Measurements from ENCODE around the gene ARSA.
A peak's percentile ranks its signal among the peaks of the same experiment; 100 is the strongest.

ARSA gene

DNA sequence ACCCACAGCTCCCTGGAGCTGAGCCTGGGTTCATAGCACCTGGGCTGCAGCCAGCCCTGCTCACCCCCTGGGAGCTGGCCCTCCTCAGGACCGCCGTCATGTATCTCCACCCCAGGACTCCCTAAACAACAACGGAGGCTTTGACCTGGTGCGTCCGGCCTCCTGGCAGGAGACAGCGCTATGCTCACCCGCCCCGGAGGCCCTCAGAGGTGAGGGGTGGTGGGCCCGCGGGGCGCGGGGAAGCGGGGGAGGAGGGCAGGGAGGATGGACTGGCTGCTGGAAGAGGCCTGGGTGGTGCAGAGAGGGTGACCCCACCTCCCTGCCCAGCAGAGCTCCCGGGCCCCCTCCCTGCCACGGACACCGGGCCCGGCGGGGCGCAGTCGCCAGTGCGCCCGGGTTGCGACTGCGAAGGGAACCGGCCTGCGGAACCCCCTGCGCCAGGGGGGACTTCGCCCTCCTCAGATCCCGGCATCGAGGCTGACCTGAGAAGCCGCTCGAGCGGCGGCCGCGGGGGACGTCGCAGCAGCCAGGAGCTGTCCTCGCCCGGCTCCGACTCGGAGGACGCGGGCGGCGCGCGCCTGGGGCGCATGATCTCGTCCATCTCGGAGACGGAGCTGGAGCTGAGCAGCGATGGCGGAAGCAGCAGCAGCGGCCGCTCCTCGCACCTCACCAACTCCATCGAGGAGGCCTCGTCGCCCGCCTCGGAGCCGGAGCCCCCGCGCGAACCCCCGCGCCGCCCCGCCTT lies 24.3 kb downstream of the ARSA start:
- no peak for DNase-seq

GRCh38 chr22:50602338-50602700 lies 25.6 kb downstream of the ARSA start:
- no peak for DNase-seq

DNA sequence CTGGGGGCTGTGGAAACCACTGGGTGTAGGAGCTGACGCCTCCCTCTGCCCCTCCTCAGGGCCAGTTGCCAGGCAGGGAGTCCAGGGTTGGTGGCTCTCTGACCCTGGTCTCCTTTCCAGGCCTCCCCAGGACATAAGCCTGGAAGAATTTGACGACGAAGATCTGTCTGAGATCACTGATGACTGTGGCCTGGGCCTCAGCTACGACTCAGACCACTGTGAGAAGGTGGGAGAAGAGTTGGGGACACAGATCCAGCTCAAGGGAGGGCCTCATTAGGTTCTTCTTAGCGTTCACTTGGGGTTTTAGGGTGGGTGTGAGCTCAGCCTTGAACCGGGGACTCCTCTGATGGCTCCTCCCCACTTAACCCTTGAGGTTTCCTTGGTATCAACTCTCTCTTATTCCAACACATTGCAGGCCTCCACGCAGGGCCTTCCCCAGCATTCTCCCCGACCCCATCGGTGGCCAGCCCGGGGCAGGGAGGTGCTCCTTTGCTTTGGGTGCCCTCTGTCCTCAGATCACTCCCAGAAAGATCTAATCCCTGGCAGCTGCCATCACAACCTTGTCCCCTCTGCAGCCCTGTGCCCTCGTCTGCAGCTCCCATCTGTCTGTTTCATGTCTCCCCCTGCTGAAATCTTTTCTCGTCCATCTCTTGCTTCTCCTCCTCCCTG lies 26.1 kb downstream of the ARSA start:
- no peak for DNase-seq

DNA sequence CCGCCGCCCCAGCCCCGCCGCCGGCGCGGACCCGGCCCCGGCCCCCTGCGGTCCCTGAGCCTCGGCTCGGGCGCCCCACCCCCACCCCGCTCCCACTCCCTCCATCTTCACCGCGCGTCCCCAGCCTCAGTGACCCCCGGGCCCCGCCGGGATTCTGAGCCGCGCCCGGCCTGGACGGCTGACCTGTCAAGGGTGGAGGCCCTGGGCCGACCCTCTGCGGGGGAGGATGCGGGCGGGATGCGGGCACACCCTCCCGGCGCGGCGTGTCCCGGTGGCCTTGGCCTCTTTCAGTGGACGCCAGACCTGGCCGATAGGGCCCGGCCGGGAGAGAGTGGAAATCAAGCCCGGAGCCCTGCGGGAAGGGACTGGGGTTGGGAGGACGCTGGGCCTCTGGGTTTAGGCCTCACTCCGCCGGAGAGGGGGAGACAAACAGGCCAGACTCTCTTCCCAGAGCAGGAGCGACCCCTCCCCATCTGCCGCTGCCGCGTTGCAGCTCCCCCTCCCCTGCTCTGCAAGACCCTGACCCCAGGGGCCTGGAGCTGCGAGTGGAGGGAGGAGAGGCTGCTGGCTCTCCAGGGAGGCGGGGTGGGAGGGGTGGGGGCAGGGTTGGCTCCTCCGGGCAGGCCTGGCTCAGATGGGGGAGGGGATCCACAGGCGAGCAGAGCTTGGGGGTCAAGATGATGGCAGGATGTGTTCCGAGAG lies 26.8 kb downstream of the ARSA start:
- no peak for DNase-seq

DNA sequence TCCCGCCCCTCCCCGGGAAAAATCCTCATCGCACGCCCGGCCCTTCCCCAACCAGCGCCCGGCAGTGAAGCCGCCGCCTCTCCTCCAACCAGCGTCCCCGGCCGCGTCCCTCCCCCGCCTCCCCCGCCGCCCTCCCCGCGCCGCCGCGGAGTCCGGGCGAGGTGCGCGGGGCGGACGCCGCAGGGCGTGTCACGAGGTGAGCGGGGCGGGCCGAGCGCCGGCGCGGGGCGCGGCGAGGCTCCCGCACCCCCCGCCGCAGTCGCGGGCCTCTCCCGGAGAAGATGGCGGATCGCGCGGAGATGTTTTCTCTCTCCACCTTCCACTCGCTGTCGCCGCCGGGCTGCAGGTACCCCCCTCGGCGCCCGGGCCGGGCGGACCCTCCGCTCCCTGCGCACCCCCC lies 27.4 kb downstream of the ARSA start, which contains the start of gene MAPK8IP2:
Gene MAPK8IP2 (plus strand): TSS at position 256 of the 400 bp plus-strand sequence. CDS start 26 bp downstream, at position 282.
- DNase-seq: no peak

DNA sequence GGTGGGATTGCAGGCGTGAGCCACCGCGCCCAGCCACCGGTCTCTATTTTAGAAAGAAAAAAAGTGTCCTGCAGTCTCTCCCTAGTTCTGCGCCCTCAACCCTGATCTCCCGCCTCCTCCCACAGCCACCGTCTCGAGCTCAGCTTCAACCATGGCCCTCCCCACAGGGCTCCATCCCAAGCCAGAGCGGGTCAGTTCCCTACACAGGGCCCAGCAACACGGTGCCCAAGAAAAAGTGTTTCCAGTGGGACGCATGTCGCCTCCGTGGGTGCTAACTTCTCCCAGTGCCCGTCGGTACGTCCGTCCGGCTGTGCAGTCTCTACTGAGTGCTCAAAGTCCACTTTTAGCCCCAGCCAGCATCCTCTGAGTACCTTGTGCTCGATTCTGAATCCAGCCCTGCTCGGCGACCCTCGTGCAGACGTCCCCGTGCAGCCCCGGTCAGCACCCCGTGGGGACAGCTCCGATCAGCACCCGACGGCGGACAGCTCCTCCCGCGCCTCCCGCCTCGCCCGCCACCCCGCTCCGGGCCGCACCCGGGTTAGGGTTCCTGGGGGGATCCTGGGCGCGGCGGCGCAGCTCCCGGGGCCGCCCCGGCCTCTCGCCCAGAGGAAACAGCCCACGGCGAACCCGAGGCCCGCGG lies 28.0 kb downstream of the ARSA start:
- peak; percentile 61 to 72 for DNase-seq

GRCh38 chr22:50597097-50597496 lies 30.9 kb downstream of the ARSA start:
- DNase-seq: no peak

- no peak for DNase-seq
Observed at GRCh38 chr22:50595189-50595588, 32.8 kb downstream of the ARSA start.

DNA sequence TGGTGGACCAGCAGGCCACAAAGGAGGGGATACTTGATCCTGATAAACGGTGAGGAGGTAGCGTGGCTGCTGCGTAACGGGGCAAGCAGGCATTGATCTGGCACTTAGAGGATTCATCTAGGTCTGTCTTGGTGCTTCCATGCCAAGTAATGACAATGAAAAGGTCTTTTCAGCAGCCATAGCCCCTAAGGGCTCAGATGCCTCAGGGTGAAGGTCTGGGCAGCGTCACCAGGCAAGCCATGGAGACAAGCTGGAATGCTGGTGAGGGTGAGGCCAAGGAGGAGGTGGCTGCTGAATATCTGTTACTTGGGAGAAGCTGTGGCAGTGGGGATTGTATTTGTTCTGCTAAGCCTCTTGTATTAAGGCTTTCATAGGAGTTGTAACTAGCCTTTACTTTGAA lies 40.5 kb downstream of the ARSA start:
- no peak for DNase-seq

- no peak for DNase-seq
Observed at GRCh38 chr22:50586416-50586815, 41.5 kb downstream of the ARSA start.

DNA sequence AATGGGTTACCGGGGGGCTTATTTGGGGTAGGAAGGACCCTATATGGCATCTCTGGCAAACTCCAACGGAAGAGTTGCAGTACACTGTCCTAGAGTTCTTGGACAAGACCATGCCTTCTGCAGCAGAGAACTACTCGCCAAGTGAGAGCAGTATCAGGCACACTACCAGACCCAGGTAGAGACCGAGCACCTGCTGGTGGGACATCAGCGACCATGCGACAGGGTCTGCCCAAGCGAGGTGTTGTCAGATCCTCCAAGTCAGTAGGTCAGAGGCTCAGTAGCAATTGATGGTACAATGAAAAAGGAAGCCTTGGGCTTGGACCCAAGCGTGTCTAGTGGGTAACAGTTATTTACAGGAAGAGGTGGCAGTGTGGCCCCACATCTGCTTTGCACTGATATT lies 42.2 kb downstream of the ARSA start:
- DNase-seq: no peak

GRCh38 chr22:50585238-50585637 lies 42.7 kb downstream of the ARSA start:
- DNase-seq: no peak

GRCh38 chr22:50584106-50585096 lies 43.6 kb downstream of the ARSA start:
- DNase-seq: no peak

GRCh38 chr22:50583294-50583861 lies 44.6 kb downstream of the ARSA start:
- no peak for DNase-seq

DNA sequence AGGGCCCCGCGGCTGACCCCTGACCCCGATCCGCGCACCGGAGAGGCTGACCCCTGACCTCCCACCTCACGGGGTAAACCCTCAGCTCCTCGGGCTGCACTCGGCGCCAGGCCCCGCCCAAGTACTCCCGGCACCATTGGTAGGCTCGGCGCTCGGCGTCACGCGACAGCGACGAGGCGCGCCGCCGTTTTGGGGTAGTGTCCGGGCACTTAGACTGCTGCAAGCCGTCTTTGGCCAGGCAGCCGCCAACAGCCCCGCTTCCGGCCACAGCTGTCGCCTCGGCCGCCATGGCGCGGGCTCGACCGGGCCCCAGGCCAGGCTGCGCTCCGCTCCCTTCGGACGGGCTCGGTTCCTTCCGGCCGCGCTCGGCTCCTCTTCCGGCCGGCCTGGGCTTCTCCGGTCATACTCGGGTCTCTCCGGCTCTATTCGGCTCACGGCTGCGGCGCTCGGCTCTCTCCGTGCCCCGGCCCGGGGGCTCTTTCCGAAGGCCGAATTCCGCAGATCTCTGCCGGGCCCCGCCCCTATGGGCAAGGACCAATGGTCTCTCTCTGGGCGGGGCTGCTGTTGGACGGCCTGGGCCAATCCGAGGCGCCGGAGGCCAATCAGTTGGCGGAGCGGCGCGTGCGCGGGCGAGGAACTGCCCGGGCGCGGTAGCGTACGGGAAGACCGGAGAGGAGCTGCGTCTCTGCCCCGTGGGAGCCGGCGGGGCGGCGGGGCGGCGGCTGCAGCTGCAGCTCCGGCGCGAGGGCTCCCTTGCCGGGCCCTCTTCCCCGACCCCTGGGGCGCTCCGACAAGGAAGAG lies 45.3 kb downstream of the ARSA start, which contains the start of gene CHKB:
Gene CHKB (minus strand): TSS at position 357 of the 801 bp plus-strand sequence. CDS start 68 bp downstream, at position 289.
- DNase-seq: peak; percentile 98 to 99

- peak; percentile 59 to 70 for DNase-seq
Observed at GRCh38 chr22:50581950-50582492, 45.9 kb downstream of the ARSA start.

- DNase-seq: no peak
Observed at GRCh38 chr22:50581031-50581949, 46.7 kb downstream of the ARSA start.

- no peak for DNase-seq
Observed at GRCh38 chr22:50579752-50580151, 48.2 kb downstream of the ARSA start.

DNA sequence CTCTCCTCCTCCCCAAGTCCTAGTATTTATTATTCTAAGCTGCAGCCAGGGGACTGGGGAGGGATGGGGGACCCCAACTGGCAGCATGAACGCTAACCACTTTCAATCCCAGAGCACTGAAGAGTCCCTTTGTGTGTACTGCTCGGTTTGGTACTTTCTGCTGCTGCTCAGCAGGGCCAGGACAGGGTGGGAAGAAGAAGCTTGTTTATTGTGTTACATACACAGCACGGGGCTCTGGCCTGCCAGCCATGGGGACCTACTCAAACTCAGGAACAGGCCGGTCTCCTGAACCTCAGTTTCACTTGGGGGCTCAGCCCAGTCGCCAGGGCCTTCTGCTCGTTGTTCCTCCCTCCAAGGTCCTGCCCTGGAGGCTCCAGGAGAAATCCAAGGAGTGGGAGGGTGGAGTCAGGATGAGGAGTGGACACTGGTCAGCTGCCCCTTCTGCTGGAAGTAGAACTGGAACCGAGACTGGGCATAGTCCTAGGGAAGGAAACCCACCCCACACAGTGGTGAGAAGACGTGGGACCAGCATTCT lies 49.1 kb downstream of the ARSA start:
- DNase-seq: no peak
